Fibroblast of lung (primary cell): ENCODE measurements around the gene NDUFA6. TPM values are rescaled to one million over a fixed set of nuclear protein-coding genes. Genes with fewer than 3 reads are reported as not detected.
"Not testable (repeated sequence)": the region's sequence is repeated elsewhere in the genome, so short reads cannot be mapped to it uniquely, and the experiment has no call there.

Experiments
- DNase-seq, 2 donors: peaks; one replicate each; pipeline versions ENCODE4 v3.0.0 to v3.0.0-alpha.2; 2010; ENCODE audit warnings: low read depth in 2 of 2
- H2AFZ ChIP-seq: 2 replicates; pipeline ENCODE4 v1.5.1; 2012; ENCODE audit warnings: low read length, control low read depth, inconsistent platforms
- H3K27ac ChIP-seq: 2 replicates; pipeline ENCODE4 v1.5.1; 2011; ENCODE audit warnings: low read length, control low read depth; ENCODE audit not compliant: insufficient read depth
- H3K27me3 ChIP-seq: 2 replicates; pipeline ENCODE4 v1.5.1; 2011; ENCODE audit warnings: mild to moderate bottlenecking, low read length; ENCODE audit not compliant: control insufficient read depth, insufficient read depth
- H3K36me3 ChIP-seq: 2 replicates; pipeline ENCODE4 v1.5.1; 2011; ENCODE audit warnings: low read length; ENCODE audit not compliant: control insufficient read depth, insufficient read depth
- H3K4me1 ChIP-seq: 2 replicates; pipeline ENCODE4 v1.5.1; 2011; ENCODE audit warnings: low read length; ENCODE audit not compliant: control insufficient read depth, insufficient read depth; ENCODE audit errors: extremely low read depth
- H3K4me2 ChIP-seq: 2 replicates; pipeline ENCODE4 v1.5.1; 2011; ENCODE audit warnings: low read length, control low read depth; ENCODE audit not compliant: insufficient read depth; ENCODE audit errors: extremely low read depth
- H3K4me3 ChIP-seq, 4 experiments: fragments of 200-600 bp in 1 of 4; sonication (generic) in 1 of 4; replicated peaks in 1 of 4; 2 replicates each; pipeline ENCODE4 v1.5.1; 2011 to 2016; ENCODE audit warnings: low read length in 4 of 4, low read depth in 3 of 4, mild to moderate bottlenecking in 3 of 4, control low read depth in 2 of 4, inconsistent platforms in 1 of 4, mixed read lengths in 1 of 4; ENCODE audit not compliant: insufficient read depth in 1 of 4; ENCODE audit errors: control extremely low read depth in 1 of 4
- H3K79me2 ChIP-seq: 2 replicates; pipeline ENCODE4 v1.5.1; 2012; ENCODE audit warnings: mild to moderate bottlenecking, low read length, inconsistent platforms; ENCODE audit not compliant: control insufficient read depth, insufficient read depth
- H3K9ac ChIP-seq: 2 replicates; pipeline ENCODE4 v1.5.1; 2011; ENCODE audit warnings: mild to moderate bottlenecking, low read length, control low read depth; ENCODE audit not compliant: insufficient read depth
- H3K9me3 ChIP-seq: 2 replicates; pipeline ENCODE4 v1.5.1; 2012; ENCODE audit warnings: low read depth, low read length; ENCODE audit not compliant: control insufficient read depth, insufficient read depth
- H4K20me1 ChIP-seq: 2 replicates; pipeline ENCODE4 v1.5.1; 2011; ENCODE audit warnings: low read length; ENCODE audit not compliant: control insufficient read depth, insufficient read depth; ENCODE audit errors: extremely low read depth
- EZH2 ChIP-seq: IDR thresholded peaks from 2 replicates; pipeline ENCODE4 v1.5.1; 2012; ENCODE audit warnings: low read length, control low read depth, mild to moderate bottlenecking; ENCODE audit errors: missing control alignments
- polyA plus RNA-seq, 2 donors: library from polyadenylated mRNA; depleted of rRNA in 1 of 2; stranded (reverse) in 1 of 2; unstranded in 1 of 2; fragments of >200 nt; gene quantifications; 2 replicates each; pipeline ENCODE4 v1.2.1, GENCODE V29; 2011 to 2012; ENCODE audit warnings: missing spikeins in 1 of 2
- total RNA-seq: library from RNA; depleted of rRNA; stranded (reverse); fragments of >200 nt; gene quantifications from 2 replicates; pipeline ENCODE4 v1.2.1, GENCODE V29; 2014
- TF ChIP-seq, protein P1 (sequence below), 2 donors: IDR thresholded peaks in 1 of 2; conservative IDR thresholded peaks in 1 of 2; 1 replicate in 1 of 2; 2 replicates in 1 of 2; pipeline ENCODE4 v1.5.1; 2011 to 2012; ENCODE audit warnings: low read length in 2 of 2, control low read depth in 1 of 2, inconsistent platforms in 1 of 2, low read depth in 1 of 2, mild to moderate bottlenecking in 1 of 2

NDUFA6 gene
- total and polyA plus RNA-seq, 2 donors (not counting 1 experiment from before 2014, with no cell fraction given), result 68.5 to 87.8 TPM

- no peaks in the 10 kb centered on the region for H3K27me3 ChIP-seq
- peak in 1 of 2 donors; percentile 31 for DNase-seq
- no peaks in the 10 kb centered on the region for H3K36me3 ChIP-seq
- no peak overlapping the region for H2AFZ ChIP-seq
- H4K20me1 ChIP-seq, result no peaks in the 10 kb centered on the region
- no peaks in the 10 kb centered on the region for H3K79me2 ChIP-seq
- H3K4me1 ChIP-seq, result no peaks in the 10 kb centered on the region
- no peak overlapping the region for H3K4me2 ChIP-seq
- no peaks in the 10 kb centered on the region for H3K9me3 ChIP-seq
- H3K4me3 ChIP-seq, result no peak overlapping the region
- TF ChIP-seq EZH2, result no peak
- TF ChIP-seq, protein P1, sequence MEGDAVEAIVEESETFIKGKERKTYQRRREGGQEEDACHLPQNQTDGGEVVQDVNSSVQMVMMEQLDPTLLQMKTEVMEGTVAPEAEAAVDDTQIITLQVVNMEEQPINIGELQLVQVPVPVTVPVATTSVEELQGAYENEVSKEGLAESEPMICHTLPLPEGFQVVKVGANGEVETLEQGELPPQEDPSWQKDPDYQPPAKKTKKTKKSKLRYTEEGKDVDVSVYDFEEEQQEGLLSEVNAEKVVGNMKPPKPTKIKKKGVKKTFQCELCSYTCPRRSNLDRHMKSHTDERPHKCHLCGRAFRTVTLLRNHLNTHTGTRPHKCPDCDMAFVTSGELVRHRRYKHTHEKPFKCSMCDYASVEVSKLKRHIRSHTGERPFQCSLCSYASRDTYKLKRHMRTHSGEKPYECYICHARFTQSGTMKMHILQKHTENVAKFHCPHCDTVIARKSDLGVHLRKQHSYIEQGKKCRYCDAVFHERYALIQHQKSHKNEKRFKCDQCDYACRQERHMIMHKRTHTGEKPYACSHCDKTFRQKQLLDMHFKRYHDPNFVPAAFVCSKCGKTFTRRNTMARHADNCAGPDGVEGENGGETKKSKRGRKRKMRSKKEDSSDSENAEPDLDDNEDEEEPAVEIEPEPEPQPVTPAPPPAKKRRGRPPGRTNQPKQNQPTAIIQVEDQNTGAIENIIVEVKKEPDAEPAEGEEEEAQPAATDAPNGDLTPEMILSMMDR (conservative IDR thresholded peaks at IDR 0.05 in 1 of 2, IDR thresholded peaks at IDR 0.05 in 1 of 2; ENCODE audit: low read depth in 1 of 2, low read length in 2 of 2), result no peak
- H3K9ac ChIP-seq, result no peak overlapping the region
- H3K27ac ChIP-seq, result no peak overlapping the region
Measured at GRCh38 chr22:42116848-42117424, 26.4 kb upstream of the NDUFA6 start.

GRCh38 chr22:42115420-42115830 is 24.9 kb upstream of the NDUFA6 start:
- H3K36me3 ChIP-seq, H3K79me2 ChIP-seq, H3K9ac ChIP-seq, H3K9me3 ChIP-seq, H3K27me3 ChIP-seq, H4K20me1 ChIP-seq, H2AFZ ChIP-seq, H3K4me1 ChIP-seq, H3K4me2 ChIP-seq, H3K4me3 ChIP-seq, H3K27ac ChIP-seq, DNase-seq: not testable (repeated sequence)

- H4K20me1 ChIP-seq, result no peaks in the 10 kb centered on the region
- no peak overlapping the region for H3K9ac ChIP-seq
- H3K79me2 ChIP-seq, result no peaks in the 10 kb centered on the region
- no peak overlapping the region for H3K27ac ChIP-seq
- no peak for TF ChIP-seq EZH2
- TF ChIP-seq, protein P1 (conservative IDR thresholded peaks at IDR 0.05 in 1 of 2, IDR thresholded peaks at IDR 0.05 in 1 of 2; ENCODE audit: low read depth in 1 of 2, low read length in 2 of 2), result peak; percentile 31 to 47
- no peak overlapping the region for H3K4me3 ChIP-seq
- no peak overlapping the region for H2AFZ ChIP-seq
- DNase-seq, result peak in 1 of 2 donors; percentile 52
- no peaks in the 10 kb centered on the region for H3K27me3 ChIP-seq
- no peak overlapping the region for H3K4me2 ChIP-seq
- H3K36me3 ChIP-seq, result no peaks in the 10 kb centered on the region
- no peaks in the 10 kb centered on the region for H3K4me1 ChIP-seq
- H3K9me3 ChIP-seq, result no peaks in the 10 kb centered on the region
Measured at GRCh38 chr22:42114721-42115120, 24.1 kb upstream of the NDUFA6 start.
